H9 (cell line): ENCODE measurements around the gene PRIM2. TPM values are rescaled to one million over a fixed set of nuclear protein-coding genes. Genes with fewer than 3 reads are reported as not detected.

Experiments
- DNase-seq: peaks from one replicate; pipeline ENCODE4 v3.0.0-alpha.2; 2017
- H2AFZ ChIP-seq: one replicate; pipeline ENCODE4 v1.6.1; 2013; ENCODE audit warnings: mild to moderate bottlenecking, low read length, control low read depth, moderate library complexity
- H2AK5ac ChIP-seq: 2 replicates; pipeline ENCODE4 v1.6.1; 2013; ENCODE audit warnings: low read length, control low read depth, mixed read lengths; ENCODE audit not compliant: insufficient read length
- H2BK120ac ChIP-seq: one replicate; pipeline ENCODE4 v1.6.1; 2013; ENCODE audit warnings: low read depth, mild to moderate bottlenecking, low read length, control low read depth, inconsistent platforms; ENCODE audit not compliant: poor library complexity, severe bottlenecking
- H2BK12ac ChIP-seq: 2 replicates; pipeline ENCODE4 v1.6.1; 2013; ENCODE audit warnings: low read length, control low read depth, mixed read lengths, low read depth; ENCODE audit not compliant: insufficient read length
- H2BK15ac ChIP-seq: 2 replicates; pipeline ENCODE4 v1.6.1; 2013; ENCODE audit warnings: low read depth, low read length, control low read depth
- H2BK20ac ChIP-seq: one replicate; pipeline ENCODE4 v1.6.1; 2013; ENCODE audit warnings: low read depth, mild to moderate bottlenecking, low read length, control low read depth, inconsistent platforms; ENCODE audit not compliant: poor library complexity, severe bottlenecking
- H2BK5ac ChIP-seq: 2 replicates; pipeline ENCODE4 v1.6.1; 2013; ENCODE audit warnings: low read length, control low read depth, mixed read lengths; ENCODE audit not compliant: insufficient read length
- H3K14ac ChIP-seq: 2 replicates; pipeline ENCODE4 v1.6.1; 2013; ENCODE audit warnings: low read length, control low read depth; ENCODE audit not compliant: insufficient read depth
- H3K18ac ChIP-seq: 2 replicates; pipeline ENCODE4 v1.6.1; 2013; ENCODE audit warnings: low read depth, mild to moderate bottlenecking, mixed read lengths, low read length, control low read depth; ENCODE audit not compliant: insufficient read length
- H3K23ac ChIP-seq: 2 replicates; pipeline ENCODE4 v1.6.1; 2013; ENCODE audit warnings: low read length, control low read depth, mixed read lengths, low read depth; ENCODE audit not compliant: insufficient read length
- H3K23me2 ChIP-seq: 2 replicates; pipeline ENCODE4 v1.6.1; 2013; ENCODE audit warnings: low read depth, mild to moderate bottlenecking, mixed read lengths, low read length, control low read depth; ENCODE audit not compliant: insufficient read length, poor library complexity, severe bottlenecking
- H3K27ac ChIP-seq: 2 replicates; pipeline ENCODE4 v1.5.1; 2013; ENCODE audit warnings: low read length, control low read depth, mixed read lengths, low read depth; ENCODE audit not compliant: insufficient read length
- H3K27me3 ChIP-seq: 2 replicates; pipeline ENCODE4 v1.6.1; 2013; ENCODE audit warnings: low read length, control low read depth, inconsistent platforms; ENCODE audit not compliant: insufficient read depth
- H3K4ac ChIP-seq: 2 replicates; pipeline ENCODE4 v1.6.1; 2013; ENCODE audit warnings: low read depth, mild to moderate bottlenecking, control low read depth, inconsistent platforms, low read length, moderate library complexity
- H3K4me1 ChIP-seq: 2 replicates; pipeline ENCODE4 v1.6.1; 2013; ENCODE audit warnings: low read length, control low read depth, inconsistent platforms; ENCODE audit not compliant: insufficient read depth
- H3K4me2 ChIP-seq: 2 replicates; pipeline ENCODE4 v1.6.1; 2013; ENCODE audit warnings: low read length, control low read depth, mixed read lengths; ENCODE audit not compliant: insufficient read length, insufficient read depth
- H3K56ac ChIP-seq: 2 replicates; pipeline ENCODE4 v1.6.1; 2013; ENCODE audit warnings: low read depth, mild to moderate bottlenecking, mixed read lengths, low read length, control low read depth; ENCODE audit not compliant: insufficient read length
- H3K79me1 ChIP-seq: 2 replicates; pipeline ENCODE4 v1.6.1; 2013; ENCODE audit warnings: low read depth, mild to moderate bottlenecking, moderate library complexity, low read length, control low read depth, inconsistent platforms; ENCODE audit not compliant: insufficient read depth, poor library complexity, severe bottlenecking
- H3K79me2 ChIP-seq: 2 replicates; pipeline ENCODE4 v1.6.1; 2013; ENCODE audit warnings: low read length, control low read depth, inconsistent platforms; ENCODE audit not compliant: insufficient read depth
- H3K9ac ChIP-seq: 2 replicates; pipeline ENCODE4 v1.6.1; 2013; ENCODE audit warnings: low read length, control low read depth, mixed read lengths; ENCODE audit not compliant: insufficient read length; ENCODE audit errors: extremely low read depth
- H3K9me3 ChIP-seq: one replicate; pipeline ENCODE4 v1.6.1; 2013; ENCODE audit warnings: low read depth, low read length, inconsistent platforms; ENCODE audit not compliant: control insufficient read depth
- H3T11ph ChIP-seq: one replicate; pipeline ENCODE4 v1.6.1; 2013; ENCODE audit warnings: mild to moderate bottlenecking, low read length, control low read depth, inconsistent platforms
- H4K20me1 ChIP-seq: one replicate; pipeline ENCODE4 v1.6.1; 2013; ENCODE audit not compliant: control insufficient read depth, insufficient read length, insufficient read depth
- H4K5ac ChIP-seq: 2 replicates; pipeline ENCODE4 v1.6.1; 2013; ENCODE audit warnings: low read depth, mild to moderate bottlenecking, mixed read lengths, low read length, control low read depth; ENCODE audit not compliant: insufficient read length
- H4K8ac ChIP-seq: replicated peaks from 2 replicates; pipeline ENCODE4 v1.6.1; 2013; ENCODE audit warnings: low read length, control low read depth, mixed read lengths, low read depth; ENCODE audit not compliant: insufficient read length
- H4K91ac ChIP-seq: 2 replicates; pipeline ENCODE4 v1.6.1; 2013; ENCODE audit warnings: low read depth, mild to moderate bottlenecking, moderate library complexity, mixed read lengths, low read length, control low read depth; ENCODE audit not compliant: insufficient read length
- H3K27ac Mint-ChIP-seq, 3 experiments: 2 replicates in 2 of 3; 3 replicates in 1 of 3; pipeline ENCODE4 v1.8.0; 2020 to 2021; ENCODE audit warnings: mixed read lengths in 3 of 3, mild to moderate bottlenecking in 1 of 3, moderate library complexity in 1 of 3
- H3K27me3 Mint-ChIP-seq: 2 replicates; pipeline ENCODE4 v1.8.0; 2021; ENCODE audit warnings: low read depth, mild to moderate bottlenecking, moderate library complexity, mixed read lengths
- H3K36me3 Mint-ChIP-seq, 3 experiments: 2 replicates in 2 of 3; 3 replicates in 1 of 3; pipeline ENCODE4 v1.8.0; 2020 to 2021; ENCODE audit warnings: low read depth in 3 of 3, mixed read lengths in 3 of 3; ENCODE audit not compliant: insufficient read depth in 1 of 3
- H3K4me1 Mint-ChIP-seq, 2 experiments: 2 replicates each; pipeline ENCODE4 v1.8.0; 2020; ENCODE audit warnings: mixed read lengths in 2 of 2
- H3K4me3 Mint-ChIP-seq, 2 experiments: 2 replicates in 1 of 2; 3 replicates in 1 of 2; pipeline ENCODE4 v1.8.0; 2020 to 2021; ENCODE audit warnings: mild to moderate bottlenecking in 2 of 2, mixed read lengths in 2 of 2, moderate library complexity in 1 of 2
- H3K9me3 Mint-ChIP-seq, 2 experiments: 2 replicates in 1 of 2; 3 replicates in 1 of 2; pipeline ENCODE4 v1.8.0; 2020; ENCODE audit warnings: mild to moderate bottlenecking in 2 of 2, mixed read lengths in 2 of 2, moderate library complexity in 1 of 2
- WGBS: extraction: QIAGEN DNeasy Blood & Tissue Kit; methylation state at CpG from one replicate; pipeline ENCODE4 v1.1.7; 2013; ENCODE audit warnings: missing lambda C conversion rate, low lambda C conversion rate, mixed read lengths; ENCODE audit not compliant: insufficient read length; ENCODE audit errors: extremely low coverage; 5-methylcytosine and 5-hydroxymethylcytosine counted together
- total RNA-seq: library from RNA; stranded (reverse); gene quantifications from 2 replicates; pipeline ENCODE4 v1.2.1, GENCODE V29; 2021
- TF ChIP-seq, protein P1 (sequence below): fragments of 200-600 bp; sonication (generic); conservative IDR thresholded peaks from 3 replicates; pipeline ENCODE4 v1.8.0; 2021; ENCODE audit warnings: antibody characterized with exemption, mild to moderate bottlenecking

Gene PRIM2
- total RNA-seq, 1 experiment from 2014 or later = 43.0 TPM

DNA sequence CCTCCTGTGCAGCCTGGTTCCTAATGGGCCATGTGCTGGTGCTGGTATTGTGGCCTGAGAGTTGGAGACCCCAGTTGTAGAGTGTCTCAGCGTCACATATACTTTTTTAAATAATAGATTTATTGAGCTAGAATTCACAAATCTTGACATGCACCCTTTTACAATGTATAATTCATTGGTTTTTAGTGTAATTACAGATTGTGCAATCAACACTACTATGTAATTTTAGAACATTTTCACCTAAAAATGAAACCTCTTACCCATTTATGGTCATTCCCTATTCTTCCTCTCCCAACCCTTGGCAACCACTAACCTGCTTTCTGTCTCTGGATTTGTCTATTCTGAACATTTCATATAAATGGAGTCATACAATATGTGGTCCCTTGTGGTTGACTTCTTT is 10.6 kb downstream of the PRIM2 start:
- H2AFZ ChIP-seq = no peak overlapping the region
- H2BK12ac ChIP-seq = no peak overlapping the region
- no peak overlapping the region for H3K14ac ChIP-seq
- TF ChIP-seq, protein P1, sequence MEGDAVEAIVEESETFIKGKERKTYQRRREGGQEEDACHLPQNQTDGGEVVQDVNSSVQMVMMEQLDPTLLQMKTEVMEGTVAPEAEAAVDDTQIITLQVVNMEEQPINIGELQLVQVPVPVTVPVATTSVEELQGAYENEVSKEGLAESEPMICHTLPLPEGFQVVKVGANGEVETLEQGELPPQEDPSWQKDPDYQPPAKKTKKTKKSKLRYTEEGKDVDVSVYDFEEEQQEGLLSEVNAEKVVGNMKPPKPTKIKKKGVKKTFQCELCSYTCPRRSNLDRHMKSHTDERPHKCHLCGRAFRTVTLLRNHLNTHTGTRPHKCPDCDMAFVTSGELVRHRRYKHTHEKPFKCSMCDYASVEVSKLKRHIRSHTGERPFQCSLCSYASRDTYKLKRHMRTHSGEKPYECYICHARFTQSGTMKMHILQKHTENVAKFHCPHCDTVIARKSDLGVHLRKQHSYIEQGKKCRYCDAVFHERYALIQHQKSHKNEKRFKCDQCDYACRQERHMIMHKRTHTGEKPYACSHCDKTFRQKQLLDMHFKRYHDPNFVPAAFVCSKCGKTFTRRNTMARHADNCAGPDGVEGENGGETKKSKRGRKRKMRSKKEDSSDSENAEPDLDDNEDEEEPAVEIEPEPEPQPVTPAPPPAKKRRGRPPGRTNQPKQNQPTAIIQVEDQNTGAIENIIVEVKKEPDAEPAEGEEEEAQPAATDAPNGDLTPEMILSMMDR = no peak
- no peak overlapping the region for H3K4ac ChIP-seq
- Mint-ChIP-seq H3K9me3 (peaks cover 54 to 55% of the 10 kb centered on the region in 2 experiments), H3K36me3 (peaks cover 83 to 97% (median 93%) of the 10 kb centered on the region in 3 experiments), H3K4me3 (no peak overlapping the region), H3K27ac (no peak overlapping the region), H3K27me3 (no peaks in the 10 kb centered on the region), H3K4me1 (no peaks in the 10 kb centered on the region)
- H2BK5ac ChIP-seq = no peak overlapping the region
- no peaks in the 10 kb centered on the region for H3K23me2 ChIP-seq
- no CpG with 5 or more reads among the region's 1 CpG for WGBS
- H3K4me1 ChIP-seq = no peaks in the 10 kb centered on the region
- no peak overlapping the region for H3K56ac ChIP-seq
- H3K9me3 ChIP-seq = peaks cover 13% of the 10 kb centered on the region
- H3K9ac ChIP-seq = no peak overlapping the region
- H4K5ac ChIP-seq = no peak overlapping the region
- H4K8ac ChIP-seq = no peak overlapping the region
- H3K23ac ChIP-seq = no peak overlapping the region
- no peak overlapping the region for H3K27ac ChIP-seq
- no peak overlapping the region for H2BK120ac ChIP-seq
- no peak for DNase-seq
- H3K27me3 ChIP-seq = no peaks in the 10 kb centered on the region
- no peak overlapping the region for H3K4me2 ChIP-seq
- peaks cover 5% of the 10 kb centered on the region; the same call in 1 of the 2 replicates for H3K79me2 ChIP-seq
- H3K79me1 ChIP-seq = peaks cover 2% of the 10 kb centered on the region
- no peak overlapping the region for H2BK20ac ChIP-seq
- H2BK15ac ChIP-seq = no peak overlapping the region
- H4K91ac ChIP-seq = no peak overlapping the region
- no peak overlapping the region for H3K18ac ChIP-seq
- H4K20me1 ChIP-seq = no peaks in the 10 kb centered on the region
- H2AK5ac ChIP-seq = no peak overlapping the region
- H3T11ph ChIP-seq = no peak overlapping the region
